Stimulated activated CD4-positive, alpha-beta T cell treated with anti-CD3 and anti-CD28 coated beads, Interleukin-15, amount 100 ng/mL, for 24 hours (primary cell): ENCODE measurements around the gene RAP1GAP.

Experiments
- DNase-seq: peaks from one replicate; pipeline ENCODE4 v3.0.0-alpha.2; 2020

Gene RAP1GAP

GRCh38 chr1:21661886-21662285, 7.3 kb downstream of the RAP1GAP start:
- DNase-seq, result no peak

GRCh38 chr1:21659924-21660326, 9.2 kb downstream of the RAP1GAP start:
- DNase-seq, result no peak

GRCh38 chr1:21659099-21659923, 9.8 kb downstream of the RAP1GAP start:
- DNase-seq, result peak; percentile 75

DNA sequence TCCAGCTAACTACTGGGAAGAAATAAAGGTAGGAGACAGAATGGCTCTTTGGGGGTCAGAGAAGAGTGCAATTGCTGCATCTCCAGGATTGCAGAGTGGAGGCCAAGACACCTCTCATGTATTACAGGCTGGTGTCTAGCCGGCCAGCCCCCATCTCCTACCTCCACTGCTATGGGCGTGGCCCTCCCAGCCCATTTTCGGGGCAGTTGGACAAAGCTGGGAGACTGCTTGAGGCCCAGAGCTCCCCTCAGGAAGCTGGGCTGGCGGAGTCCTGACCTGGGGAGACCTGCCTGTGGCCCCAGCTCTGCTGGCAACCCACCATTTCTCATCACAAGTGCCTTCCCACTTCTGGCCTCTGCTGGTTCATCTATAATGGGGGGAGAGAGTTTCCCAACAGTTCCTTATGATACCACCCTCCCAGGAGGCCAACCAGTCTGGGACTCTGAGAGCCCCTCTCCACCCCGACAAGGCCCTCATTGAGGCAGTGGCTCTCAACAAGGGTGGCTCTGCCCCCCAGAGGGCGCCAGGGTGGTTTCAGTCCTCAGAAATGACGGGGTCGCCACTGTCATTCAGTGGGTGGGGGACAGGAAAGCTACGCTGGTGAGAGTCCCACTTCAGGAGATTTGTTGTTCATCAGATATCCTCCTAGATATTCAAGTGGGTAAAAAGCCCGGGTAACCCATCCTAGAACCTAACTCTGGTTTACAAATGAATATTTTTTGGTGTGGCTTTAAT, 11.5 kb downstream of the RAP1GAP start:
- no peak for DNase-seq

- no peak for DNase-seq
Measured at GRCh38 chr1:21655748-21656147, 13.4 kb downstream of the RAP1GAP start.

GRCh38 chr1:21655259-21655658, 13.9 kb downstream of the RAP1GAP start:
- no peak for DNase-seq

GRCh38 chr1:21654209-21654608, 14.9 kb downstream of the RAP1GAP start:
- no peak for DNase-seq

- DNase-seq, result no peak
Measured at GRCh38 chr1:21653744-21654100, 15.4 kb downstream of the RAP1GAP start.

DNA sequence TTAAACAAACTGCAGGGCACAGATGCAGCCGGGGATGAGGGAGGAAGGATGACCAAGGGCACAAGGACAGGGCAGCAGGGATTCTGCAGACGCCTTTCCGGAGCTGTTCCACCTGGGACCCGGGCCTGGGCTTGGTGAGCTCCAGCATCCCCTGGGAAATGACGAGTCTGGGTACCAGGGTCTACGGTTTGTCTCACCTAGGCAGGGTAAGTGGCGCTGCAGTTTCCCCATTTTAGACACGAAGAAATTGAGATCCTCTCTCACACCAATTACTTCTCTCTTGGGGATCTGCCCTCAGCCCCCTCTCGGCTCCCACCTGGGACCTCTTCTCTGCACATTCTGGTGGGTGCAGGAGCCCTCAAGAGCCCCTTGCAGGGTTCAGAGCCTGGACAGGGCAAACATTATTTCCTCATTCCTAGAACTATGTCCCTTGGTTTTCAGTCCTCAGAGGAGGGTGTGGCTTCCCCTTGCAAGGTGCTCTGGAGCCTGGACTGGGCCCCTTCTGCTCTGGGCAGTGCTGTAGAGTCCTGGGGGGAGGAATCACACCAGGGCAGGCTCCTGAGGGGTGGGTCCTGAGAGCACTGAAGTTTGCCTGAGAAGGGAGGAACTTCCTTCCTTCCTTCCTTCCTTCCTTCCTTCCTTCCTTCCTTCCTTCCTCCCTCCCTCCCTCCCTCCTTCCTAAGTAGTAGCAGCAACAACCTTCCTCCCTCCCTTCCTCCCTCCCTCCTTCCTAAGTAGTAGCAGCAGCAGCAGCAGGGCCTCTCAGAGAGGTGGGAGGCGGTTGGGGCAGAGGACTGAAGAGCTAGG, 16.0 kb downstream of the RAP1GAP start:
- DNase-seq, result no peak

DNA sequence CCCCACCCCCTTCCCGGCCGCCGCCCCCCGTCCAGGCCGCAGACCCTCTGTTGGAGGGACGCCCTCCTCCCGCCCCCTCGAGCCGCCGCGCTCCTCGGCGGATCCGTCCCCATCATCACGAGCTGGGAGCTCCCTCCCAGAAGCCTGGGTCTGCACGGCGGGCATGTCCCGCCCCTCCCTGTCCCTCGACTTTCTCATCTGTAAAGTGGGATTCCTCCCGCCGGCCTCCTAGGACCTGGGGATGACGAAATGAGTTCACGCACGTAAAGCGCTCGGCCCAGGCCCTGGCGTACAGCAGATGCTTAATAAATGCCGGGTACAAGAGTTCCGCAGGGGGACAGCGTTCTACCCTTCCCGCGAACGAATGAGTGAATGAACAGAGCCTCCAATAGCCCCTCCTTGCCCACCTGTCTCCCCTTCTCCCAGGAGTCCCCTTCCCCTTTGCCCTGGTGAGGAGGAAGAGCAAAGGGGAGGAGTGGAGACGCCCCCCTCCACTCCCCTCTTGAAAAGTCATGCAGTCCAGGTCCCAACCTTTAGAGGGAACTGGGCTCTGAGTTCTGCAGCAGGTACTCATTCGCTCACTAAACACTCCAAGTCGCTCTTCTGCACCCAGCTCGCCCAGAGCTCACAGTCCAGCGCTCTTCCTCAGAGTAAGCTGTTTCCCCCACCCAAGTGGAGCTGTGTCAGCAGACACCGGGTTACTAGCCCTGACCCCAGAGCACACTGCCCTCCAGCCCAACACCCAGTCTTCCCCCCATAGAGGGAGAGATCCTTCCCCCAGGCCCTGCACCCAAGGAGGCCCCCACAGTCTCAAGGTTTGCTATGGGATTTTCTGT, 16.8 kb downstream of the RAP1GAP start:
- no peak for DNase-seq

DNA sequence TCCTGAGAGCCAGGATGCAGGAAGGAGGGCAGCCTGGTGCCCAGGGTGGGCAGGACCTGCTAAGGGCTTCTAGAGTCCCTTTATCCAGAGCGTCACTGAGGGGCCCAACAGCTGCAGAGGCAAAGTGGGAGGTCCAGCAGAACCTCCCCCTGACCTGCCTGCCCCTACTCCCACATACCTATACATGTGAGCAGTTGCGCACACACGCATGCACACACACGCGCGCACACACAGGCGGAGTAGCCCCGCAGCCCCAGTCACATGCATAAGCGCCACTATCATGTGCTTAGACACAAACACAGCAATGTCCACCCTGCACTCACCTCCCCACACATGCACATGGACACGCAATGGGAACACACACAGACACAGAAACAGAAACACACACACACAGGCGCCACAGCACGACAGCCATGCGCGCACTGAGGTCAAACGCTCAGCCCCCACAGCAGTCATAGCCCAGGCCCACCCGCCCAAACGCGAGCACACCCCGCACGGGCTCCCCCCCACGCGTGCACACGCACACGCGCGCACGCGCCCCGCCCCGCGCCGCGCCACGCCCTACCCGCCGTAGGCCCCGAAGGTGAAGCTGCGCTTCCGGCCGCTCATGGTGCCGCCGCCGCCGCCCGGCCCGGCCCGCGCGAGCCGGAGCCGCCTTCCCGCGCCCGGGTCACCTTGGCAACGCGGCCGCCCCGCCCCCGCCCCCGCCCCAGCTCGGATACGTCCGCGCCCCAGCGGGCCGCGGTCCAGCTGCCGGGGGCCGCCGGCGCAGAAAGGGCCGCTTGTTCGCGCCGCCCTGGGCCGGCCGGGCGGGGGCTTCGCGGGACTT, 17.7 kb downstream of the RAP1GAP start:
- DNase-seq, result peak; percentile 64

- no peak for DNase-seq
Measured at GRCh38 chr1:21650400-21650799, 18.8 kb downstream of the RAP1GAP start.

DNA sequence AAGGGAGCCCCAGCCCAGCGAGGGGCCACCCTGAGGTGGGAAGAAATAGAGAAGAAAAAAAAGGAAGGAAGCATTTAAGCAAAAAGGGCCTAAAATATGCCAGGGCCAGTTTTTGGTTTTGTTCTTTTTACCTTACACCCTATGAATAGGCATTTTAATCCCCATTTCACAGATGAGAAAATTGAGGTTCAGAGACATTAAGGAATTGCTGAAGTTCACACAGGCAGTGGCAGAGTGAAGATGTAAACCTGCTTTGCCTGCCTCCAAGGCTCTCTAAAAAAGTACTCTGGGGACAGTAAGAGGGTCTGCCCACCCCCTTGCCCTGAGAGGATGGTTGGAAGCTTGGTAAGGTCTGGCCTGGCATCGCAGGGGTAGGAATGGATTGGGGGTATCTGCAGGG, 19.8 kb downstream of the RAP1GAP start:
- DNase-seq, result no peak

DNA sequence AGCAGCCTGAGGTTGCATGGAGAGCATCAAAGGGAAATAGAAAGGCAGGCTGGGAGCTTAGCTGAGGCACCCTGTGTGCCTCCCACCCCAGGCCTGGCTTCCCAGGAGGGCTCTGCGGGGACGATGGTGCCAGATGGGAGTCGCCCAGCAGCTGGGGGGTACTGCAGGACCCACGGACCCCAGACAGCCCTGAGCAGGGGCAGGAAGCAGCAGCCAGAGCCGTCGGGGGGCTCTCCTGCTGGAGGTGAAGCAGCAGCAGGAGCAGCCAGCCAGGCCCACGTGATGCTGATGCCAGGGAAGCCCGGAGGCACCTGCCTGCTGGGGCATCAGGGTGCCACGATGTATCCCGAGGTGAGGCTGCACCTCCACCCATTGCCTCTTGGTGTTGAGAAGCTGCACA, 20.4 kb downstream of the RAP1GAP start:
- no peak for DNase-seq

- no peak for DNase-seq
Measured at GRCh38 chr1:21648352-21648730, 20.8 kb downstream of the RAP1GAP start.

DNA sequence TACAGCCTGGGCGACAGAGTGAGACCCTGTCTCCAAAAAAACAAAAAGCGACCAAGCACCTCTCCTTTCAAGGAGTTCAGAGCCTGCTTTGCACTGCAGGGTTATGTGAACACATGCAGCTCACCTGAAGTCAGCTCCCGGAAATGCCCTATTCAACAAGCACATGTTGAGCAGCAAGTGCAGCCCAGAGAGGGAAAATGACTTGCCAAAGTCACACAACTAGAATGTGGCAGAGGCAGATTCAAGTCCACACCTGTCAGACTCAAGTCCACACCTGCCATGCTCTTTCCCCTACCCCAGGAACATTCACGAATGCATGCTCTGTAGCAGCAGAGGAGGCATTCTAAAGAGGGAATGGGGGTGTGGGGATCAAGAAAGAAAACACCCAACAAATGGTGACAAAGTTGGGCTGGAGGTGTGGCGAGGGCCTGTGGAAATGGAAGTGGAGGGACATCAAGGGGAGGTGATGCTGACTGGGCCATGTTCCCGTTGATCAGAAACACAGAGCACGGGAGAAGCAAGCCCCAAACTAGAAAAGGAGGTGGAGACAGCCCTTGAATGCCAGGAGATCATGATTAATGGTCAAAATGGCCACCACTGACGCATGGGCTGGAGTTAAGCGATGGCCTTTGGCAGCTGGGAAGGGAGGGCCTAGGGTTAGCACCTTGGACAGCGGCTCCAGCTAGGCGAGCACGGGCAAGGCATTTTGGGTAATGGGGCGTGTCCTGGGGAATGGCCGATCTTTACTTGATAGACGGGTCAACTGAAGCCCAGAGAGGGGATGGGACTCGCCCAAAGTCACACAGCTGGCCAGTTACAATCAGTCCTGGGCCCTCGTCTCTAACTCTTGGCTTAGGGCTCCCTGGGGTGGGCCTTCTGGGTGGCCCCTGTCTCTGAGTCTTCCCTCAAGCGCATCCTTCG, 21.5 kb downstream of the RAP1GAP start:
- peak; percentile 59 for DNase-seq

DNA sequence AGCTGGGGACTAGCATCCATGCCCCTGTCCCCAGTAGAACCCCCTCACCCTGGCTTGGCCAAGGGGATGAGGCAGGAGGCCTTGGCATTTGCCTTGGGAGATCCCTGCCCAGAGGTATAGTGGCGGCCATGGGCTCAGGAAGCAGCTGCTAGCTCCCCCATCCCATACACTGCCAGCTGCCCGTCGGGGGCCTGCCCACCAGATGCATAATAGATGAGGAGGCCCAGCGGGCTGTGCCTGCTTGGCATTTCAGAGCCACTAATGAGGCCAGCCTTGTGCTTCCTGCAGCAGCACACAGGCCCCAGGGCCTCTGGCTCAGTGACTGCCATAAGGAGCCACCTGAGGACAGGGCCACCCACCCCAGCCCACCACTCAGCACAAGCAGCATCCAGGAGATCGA, 23.6 kb downstream of the RAP1GAP start:
- no peak for DNase-seq

DNA sequence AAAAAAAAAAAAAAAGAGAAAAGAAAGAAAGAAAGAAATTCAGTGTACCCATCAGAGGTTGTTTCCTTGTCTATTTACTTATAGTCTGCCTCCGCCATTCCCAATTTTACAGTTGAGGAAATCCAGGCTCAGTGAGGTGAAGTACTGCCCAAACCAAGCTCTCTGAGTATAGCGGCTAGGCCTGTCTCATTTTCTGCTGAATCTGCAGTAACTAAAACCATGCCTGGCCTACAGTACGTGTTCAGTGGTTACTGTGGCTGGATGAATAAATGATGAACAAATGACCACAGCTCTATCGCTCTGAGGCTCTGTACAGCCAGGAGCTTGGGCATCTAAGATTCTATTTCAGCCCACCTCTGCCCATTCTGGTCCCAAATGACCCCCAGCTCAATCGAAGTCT, 24.3 kb downstream of the RAP1GAP start:
- no peak for DNase-seq

GRCh38 chr1:21644348-21644747, 24.8 kb downstream of the RAP1GAP start:
- DNase-seq, result no peak

GRCh38 chr1:21643624-21644023, 25.5 kb downstream of the RAP1GAP start:
- no peak for DNase-seq
